ENCODE data around the gene ATN1. TPM values are rescaled to one million over a fixed set of nuclear protein-coding genes. Genes with fewer than 3 reads are reported as not detected.
A peak's percentile ranks its signal among the peaks of the same experiment; 100 is the strongest.

The ATN1 gene
- total RNA-seq, 1 donor from 2014 or later, result 123 TPM

- TF ChIP-seq, protein P1, sequence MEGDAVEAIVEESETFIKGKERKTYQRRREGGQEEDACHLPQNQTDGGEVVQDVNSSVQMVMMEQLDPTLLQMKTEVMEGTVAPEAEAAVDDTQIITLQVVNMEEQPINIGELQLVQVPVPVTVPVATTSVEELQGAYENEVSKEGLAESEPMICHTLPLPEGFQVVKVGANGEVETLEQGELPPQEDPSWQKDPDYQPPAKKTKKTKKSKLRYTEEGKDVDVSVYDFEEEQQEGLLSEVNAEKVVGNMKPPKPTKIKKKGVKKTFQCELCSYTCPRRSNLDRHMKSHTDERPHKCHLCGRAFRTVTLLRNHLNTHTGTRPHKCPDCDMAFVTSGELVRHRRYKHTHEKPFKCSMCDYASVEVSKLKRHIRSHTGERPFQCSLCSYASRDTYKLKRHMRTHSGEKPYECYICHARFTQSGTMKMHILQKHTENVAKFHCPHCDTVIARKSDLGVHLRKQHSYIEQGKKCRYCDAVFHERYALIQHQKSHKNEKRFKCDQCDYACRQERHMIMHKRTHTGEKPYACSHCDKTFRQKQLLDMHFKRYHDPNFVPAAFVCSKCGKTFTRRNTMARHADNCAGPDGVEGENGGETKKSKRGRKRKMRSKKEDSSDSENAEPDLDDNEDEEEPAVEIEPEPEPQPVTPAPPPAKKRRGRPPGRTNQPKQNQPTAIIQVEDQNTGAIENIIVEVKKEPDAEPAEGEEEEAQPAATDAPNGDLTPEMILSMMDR (IDR thresholded peaks at IDR 0.05), result no peak
- ATAC-seq (no peak), DNase-seq (no peak)
- Histone ChIP-seq H3K27ac (peak overlapping the region; percentile 92), H3K36me3 (peaks cover 59% of the 10 kb centered on the region), H3K4me3 (no peak overlapping the region), H3K4me1 (peaks cover 67% of the 10 kb centered on the region), H3K9me3 (no peaks in the 10 kb centered on the region), H3K27me3 (ENCODE audit: low read depth) (no peaks in the 10 kb centered on the region)
- intact Hi-C loops (cut with DNase I), result no loop called here
Observed at GRCh38 chr12:6936194-6936635, 8.5 kb downstream of the ATN1 start.

GRCh38 chr12:6936636-6937480 lies 9.1 kb downstream of the ATN1 start:
- H3K36me3 ChIP-seq, result peaks cover 65% of the 10 kb centered on the region
- peaks cover 69% of the 10 kb centered on the region for H3K4me1 ChIP-seq
- TF ChIP-seq, protein P1 (IDR thresholded peaks at IDR 0.05), result no peak

DNA sequence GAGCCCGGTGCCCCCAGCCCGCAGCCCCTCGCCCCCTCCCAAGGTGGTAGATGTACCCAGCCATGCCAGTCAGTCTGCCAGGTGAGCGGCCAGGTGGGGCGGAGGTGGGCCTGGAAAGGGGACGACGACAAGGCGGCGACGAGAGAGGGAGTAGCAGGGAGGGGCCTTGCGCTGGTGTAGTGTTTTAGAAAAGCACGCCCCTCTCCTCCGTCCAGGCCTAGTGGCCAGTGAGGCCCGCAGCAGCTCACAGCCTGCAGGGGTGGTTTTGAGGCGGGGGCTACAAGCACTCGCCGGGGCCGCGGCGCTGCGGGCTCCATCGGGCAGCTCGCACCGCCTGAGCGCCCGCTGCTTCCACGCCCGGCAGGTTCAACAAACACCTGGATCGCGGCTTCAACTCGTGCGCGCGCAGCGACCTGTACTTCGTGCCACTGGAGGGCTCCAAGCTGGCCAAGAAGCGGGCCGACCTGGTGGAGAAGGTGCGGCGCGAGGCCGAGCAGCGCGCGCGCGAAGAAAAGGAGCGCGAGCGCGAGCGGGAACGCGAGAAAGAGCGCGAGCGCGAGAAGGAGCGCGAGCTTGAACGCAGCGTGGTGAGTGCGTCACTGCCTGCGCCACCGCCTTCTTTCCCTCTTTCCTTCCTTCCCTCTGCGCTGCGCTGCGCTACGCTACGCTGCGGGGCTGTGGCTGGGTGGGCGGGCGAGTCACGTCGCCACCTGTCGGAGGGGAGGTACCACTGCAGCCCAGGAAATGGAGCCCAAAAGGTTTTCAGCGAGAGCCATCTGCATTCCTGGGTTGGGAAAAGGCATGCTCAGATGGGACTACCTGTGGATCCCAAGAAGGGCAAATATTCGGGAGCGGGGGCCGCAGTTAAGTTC lies 10.0 kb downstream of the ATN1 start:
- H3K9me3 ChIP-seq, result no peaks in the 10 kb centered on the region
- DNase-seq (peak; percentile 96), ATAC-seq (peak; percentile 96)
- H3K27me3 ChIP-seq (ENCODE audit: low read depth), result no peaks in the 10 kb centered on the region
- intact Hi-C loops (cut with DNase I), result no loop called here
- peak overlapping the region; percentile 69 for H3K4me3 ChIP-seq
- TF ChIP-seq, protein P1 (IDR thresholded peaks at IDR 0.05), result peak; percentile 94
- peaks cover 62% of the 10 kb centered on the region for H3K36me3 ChIP-seq
- H3K27ac ChIP-seq, result peak overlapping the region; percentile 92
- peaks cover 65% of the 10 kb centered on the region for H3K4me1 ChIP-seq

More at GRCh38 chr12:6936636-6937480, 9.1 kb downstream of the ATN1 start:
- H3K9me3 ChIP-seq, result no peaks in the 10 kb centered on the region
- H3K27ac ChIP-seq, result peak overlapping the region; percentile 92
- peak overlapping the region; percentile 69 for H3K4me3 ChIP-seq
- intact Hi-C loops (cut with DNase I), result no loop called here
- peak; percentile 2 to 9 for ATAC-seq
- no peak for DNase-seq
- no peaks in the 10 kb centered on the region for H3K27me3 ChIP-seq (ENCODE audit: low read depth)

- DNase-seq, result no peak
- ATAC-seq, result peak in 1 of 2 donors; percentile 2
- H3K4me1 ChIP-seq, result peaks cover 62% of the 10 kb centered on the region
- peak overlapping the region; percentile 69 for H3K4me3 ChIP-seq
- H3K27me3 ChIP-seq (ENCODE audit: low read depth), result no peaks in the 10 kb centered on the region
- no peaks in the 10 kb centered on the region for H3K9me3 ChIP-seq
- peaks cover 62% of the 10 kb centered on the region for H3K36me3 ChIP-seq
- TF ChIP-seq, protein P1 (IDR thresholded peaks at IDR 0.05), result no peak
- H3K27ac ChIP-seq, result peak overlapping the region; percentile 92
- intact Hi-C loops (cut with DNase I), result no loop called here
Observed at GRCh38 chr12:6938353-6939190, 10.8 kb downstream of the ATN1 start.

DNA sequence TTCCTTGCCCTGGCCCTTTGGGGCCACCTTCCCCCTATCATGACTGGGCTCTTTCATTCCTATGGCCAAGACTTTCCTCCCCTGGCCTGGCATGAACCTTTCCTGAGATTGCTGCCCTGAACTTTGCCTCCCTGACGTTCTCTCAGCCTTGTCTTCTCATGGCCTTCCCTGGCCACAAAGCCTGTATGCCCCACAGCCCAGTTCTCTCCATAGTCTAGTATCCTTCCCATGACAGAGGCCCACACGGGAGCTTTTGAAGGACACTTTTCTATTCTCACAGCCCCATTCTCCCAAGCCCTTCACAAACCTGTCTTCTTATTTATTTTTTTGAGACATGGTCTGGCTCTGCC lies 11.4 kb downstream of the ATN1 start:
- intact Hi-C loops (cut with DNase I), result no loop called here
- TF ChIP-seq, protein P1 (IDR thresholded peaks at IDR 0.05), result no peak
- no peak for DNase-seq
- H3K27ac ChIP-seq, result peak overlapping the region; percentile 92
- no peaks in the 10 kb centered on the region for H3K9me3 ChIP-seq
- peaks cover 56% of the 10 kb centered on the region for H3K4me1 ChIP-seq
- no peaks in the 10 kb centered on the region for H3K27me3 ChIP-seq (ENCODE audit: low read depth)
- H3K36me3 ChIP-seq, result peaks cover 56% of the 10 kb centered on the region
- no peak for ATAC-seq
- no peak overlapping the region for H3K4me3 ChIP-seq

Data from lower lobe of right lung (tissue), 2 donors.